Mononuclear cell (primary cell): Measurements from ENCODE around the gene TMEM248. TPM values are rescaled to one million over a fixed set of nuclear protein-coding genes. Genes with fewer than 3 reads are reported as not detected.
"Not testable (repeated sequence)": the region's sequence is repeated elsewhere in the genome, so short reads cannot be mapped to it uniquely, and the experiment has no call there.

Experiments
- H3K27me3 ChIP-seq: 2 replicates; pipeline ENCODE4 v1.6.0; 2011; ENCODE audit warnings: low read length, control low read depth; ENCODE audit not compliant: insufficient read depth
- H3K4me1 ChIP-seq: 2 replicates; pipeline ENCODE4 v1.5.1; 2011; ENCODE audit warnings: mild to moderate bottlenecking, low read length, control low read depth; ENCODE audit not compliant: insufficient read depth
- H3K4me3 ChIP-seq: 2 replicates; pipeline ENCODE4 v1.5.1; 2011; ENCODE audit warnings: mild to moderate bottlenecking, low read length, moderate library complexity
- H3K9me3 ChIP-seq: 2 replicates; pipeline ENCODE4 v1.5.1; 2011; ENCODE audit warnings: low read depth, mild to moderate bottlenecking, control low read depth, low read length
- total RNA-seq: library from RNA; depleted of rRNA; stranded (reverse); fragments of >200 nt; gene quantifications from one replicate; pipeline ENCODE4 v1.2.3, GENCODE V29; 2012

TMEM248 gene
- total RNA-seq, 1 donor = 82.9 TPM

DNA sequence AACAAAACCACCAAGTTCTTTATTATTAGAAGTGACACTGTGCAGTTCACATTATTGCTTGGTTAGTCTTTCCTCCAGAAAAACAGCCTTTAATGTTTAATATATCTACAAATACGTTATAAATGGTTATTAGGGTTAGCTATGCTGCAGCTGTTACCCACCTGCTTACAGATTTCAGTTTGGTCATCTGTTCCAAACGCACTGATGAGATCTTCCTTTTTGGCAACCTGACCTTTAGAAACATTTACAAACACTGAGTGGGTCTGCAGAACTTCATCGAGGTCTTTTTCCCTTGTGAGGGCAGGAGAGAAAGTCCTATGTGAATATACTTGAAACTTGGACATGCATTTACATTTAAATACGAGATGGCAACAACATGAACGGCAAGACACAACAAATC, 73.0 kb downstream of the TMEM248 start:
- not testable (repeated sequence) for H3K27me3 ChIP-seq, H3K9me3 ChIP-seq, H3K4me3 ChIP-seq
- peaks cover 13% of the 10 kb centered on the region for H3K4me1 ChIP-seq

DNA sequence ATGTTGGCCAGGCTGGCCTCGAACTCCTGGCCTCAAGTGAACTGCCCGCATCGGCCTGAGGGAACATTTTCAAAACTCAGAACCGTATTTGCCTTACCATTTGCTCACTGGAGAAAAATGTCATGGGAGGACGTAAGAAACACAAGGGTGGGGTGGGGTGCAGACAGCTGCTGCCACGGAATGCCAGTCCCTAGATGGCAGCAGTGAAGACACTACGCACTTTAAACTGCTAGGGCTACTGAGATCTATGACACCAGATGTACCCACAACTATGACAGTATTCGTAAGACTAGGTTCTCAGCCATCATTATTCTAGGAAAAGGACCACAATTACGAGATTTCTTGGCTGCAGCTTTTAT, 73.6 kb downstream of the TMEM248 start:
- Histone ChIP-seq H3K4me1 (peaks cover 13% of the 10 kb centered on the region), H3K4me3 (peak overlapping the region; percentile 54)
- not testable (repeated sequence) for H3K9me3 ChIP-seq, H3K27me3 ChIP-seq

DNA sequence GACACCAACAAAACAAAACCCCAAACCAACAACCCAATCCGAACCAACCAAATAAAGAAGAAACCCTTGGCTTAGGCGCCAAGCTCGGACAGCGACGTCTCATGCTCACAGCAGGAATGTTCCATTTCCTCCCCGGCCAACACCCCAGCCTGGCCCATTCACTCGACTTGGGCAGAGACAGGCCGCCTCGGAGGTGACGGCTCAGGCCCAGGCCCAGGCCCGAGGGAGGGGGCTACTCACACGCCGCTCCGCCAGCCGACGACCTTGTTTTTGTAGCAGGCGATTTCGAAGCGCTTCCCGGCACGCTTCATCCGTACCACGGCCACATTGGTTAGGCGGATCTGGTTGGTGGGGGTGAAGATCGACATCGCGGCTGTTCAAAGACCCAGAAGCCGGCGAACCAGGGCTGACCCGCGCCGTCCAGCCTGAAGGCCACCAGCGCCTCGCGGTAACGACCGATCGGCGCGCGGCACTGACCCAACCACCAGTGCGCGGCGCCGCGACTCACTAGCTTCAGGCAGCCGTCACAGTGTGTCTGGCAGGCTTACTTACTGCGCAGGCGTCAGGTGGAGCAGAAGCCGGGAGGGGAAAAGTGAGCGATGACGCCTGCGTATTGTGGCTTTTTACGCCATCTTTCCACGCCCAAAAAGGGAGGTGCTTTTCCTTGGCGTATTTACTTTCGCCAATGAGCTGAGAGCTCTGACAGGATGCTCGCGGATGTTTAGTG, 74.2 kb downstream of the TMEM248 start, which contains the start of gene SBDS:
Gene SBDS, minus strand, starts transcription at position 537 of the 727 bp plus-strand sequence. Its CDS starts 169 bp downstream, at position 368.
- peaks cover 13% of the 10 kb centered on the region for H3K4me1 ChIP-seq
- not testable (repeated sequence) for H3K9me3 ChIP-seq, H3K27me3 ChIP-seq
- H3K4me3 ChIP-seq = peak within 1 kb of the TSS; percentile 81

DNA sequence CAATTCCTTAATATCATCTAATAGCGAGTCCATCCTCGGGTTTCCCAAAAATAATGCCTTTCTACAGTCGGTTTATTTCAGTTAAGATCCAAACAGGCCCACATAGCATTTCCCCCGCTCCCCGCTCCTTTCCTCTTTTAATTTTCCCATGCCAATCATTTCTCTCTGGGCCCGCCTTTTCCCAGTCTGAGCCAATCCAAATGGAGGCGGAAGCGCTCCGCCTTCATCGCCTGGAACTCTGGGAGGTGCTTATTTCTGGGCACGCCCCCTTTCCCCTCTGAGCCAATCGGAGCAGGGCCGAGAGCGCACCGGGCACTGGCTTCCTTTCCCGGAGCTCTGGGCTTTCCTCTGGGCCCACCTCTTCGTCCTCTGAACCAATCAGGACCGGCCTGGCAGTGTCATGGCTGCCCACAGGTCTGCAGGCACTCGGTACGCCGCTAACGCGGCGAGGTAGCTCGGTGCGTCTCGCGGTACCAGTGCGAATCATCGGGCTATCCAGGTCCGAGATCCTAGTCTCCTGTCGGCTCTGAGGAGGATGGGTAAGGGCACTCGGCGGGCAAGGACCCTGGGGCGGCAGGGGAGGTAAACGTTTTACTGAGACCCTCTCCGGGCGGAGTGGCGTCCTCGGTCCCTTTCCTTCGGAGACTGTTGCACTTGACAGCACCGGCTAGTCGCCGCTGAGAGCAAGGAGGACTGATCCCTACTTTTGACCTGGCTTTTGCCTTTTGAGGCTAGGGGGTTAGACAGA, 75.6 kb downstream of the TMEM248 start, which contains the start of gene TYW1:
Gene TYW1, plus strand, starts transcription at position 390 of the 748 bp plus-strand sequence. Its CDS starts 146 bp downstream, at position 536.
- H3K27me3 ChIP-seq, H3K9me3 ChIP-seq: not testable (repeated sequence)
- peak within 1 kb of the TSS; percentile 81 for H3K4me3 ChIP-seq
- peaks cover 13% of the 10 kb centered on the region for H3K4me1 ChIP-seq

DNA sequence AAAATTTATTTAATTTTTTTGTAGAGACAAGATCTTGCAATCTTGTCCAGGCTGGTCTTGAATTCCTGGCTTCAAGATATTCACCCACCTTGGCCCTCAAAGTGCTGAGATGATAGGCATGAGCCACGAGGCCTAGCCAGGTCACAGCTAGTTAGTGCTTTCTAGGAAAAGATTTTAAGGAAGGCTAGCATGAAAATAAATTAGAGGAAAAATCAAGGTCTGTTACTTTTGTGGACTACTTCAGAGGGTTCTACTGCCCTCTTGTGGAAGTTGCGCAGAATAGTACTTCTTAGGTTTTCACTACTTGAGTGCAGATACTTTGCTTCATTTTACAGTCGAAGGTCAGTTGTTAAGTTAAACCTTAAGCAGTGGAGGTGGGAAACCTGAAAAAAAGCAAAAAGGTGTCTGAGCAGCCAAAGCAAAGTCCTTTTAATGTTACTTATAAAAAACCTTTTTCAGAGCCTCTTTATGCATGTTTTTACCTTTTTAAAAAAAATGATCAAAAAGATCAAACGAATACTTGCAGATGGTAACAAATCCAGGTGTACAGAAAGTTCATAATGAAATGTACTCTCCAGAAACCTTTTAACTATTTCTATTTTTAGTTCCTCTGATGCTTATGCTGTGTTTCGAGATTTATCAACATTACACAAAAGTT, 79.7 kb downstream of the TMEM248 start:
- not testable (repeated sequence) for H3K9me3 ChIP-seq, H3K4me3 ChIP-seq, H3K27me3 ChIP-seq, H3K4me1 ChIP-seq

DNA sequence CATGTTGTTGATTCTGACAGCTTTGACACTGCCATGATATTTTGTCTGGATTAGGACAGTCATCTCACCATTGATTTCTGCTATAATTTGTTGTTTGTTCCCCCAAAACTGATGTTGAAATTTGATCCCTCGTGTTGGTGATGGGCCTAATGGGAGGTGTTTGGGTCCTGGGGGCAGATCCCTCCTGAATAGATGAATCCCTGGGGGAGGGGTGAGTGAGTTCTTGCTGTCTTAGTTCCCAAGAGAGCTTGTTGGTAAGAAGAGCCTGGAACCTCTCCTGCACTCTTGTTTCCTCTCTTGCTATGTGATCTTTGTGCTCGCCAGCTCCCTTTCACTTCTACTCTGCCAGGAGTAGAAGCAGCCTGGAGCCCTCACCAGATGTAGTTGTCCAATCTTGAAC, 83.1 kb downstream of the TMEM248 start:
- not testable (repeated sequence) for H3K9me3 ChIP-seq, H3K27me3 ChIP-seq, H3K4me3 ChIP-seq, H3K4me1 ChIP-seq

DNA sequence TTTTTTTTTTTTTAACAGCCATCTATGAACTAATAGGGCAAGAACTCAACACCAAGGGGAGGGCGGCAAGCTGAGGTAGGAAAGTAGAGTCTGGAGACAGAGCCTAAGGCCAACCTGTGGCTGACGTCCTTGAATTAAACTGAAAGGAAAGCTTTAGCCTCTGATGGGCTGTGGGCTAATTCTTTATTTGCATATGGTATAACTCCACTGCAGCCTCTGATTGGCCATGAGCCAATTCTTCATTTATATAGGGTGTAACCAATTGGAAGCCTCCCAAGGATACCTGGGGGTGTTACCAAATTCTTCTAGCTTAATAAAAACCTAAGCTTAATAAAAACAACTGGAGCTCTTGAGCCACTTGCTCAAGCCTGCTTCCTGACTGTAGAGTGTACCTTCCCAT, 85.9 kb downstream of the TMEM248 start:
- Histone ChIP-seq H3K27me3 (no peaks in the 10 kb centered on the region), H3K9me3 (no peaks in the 10 kb centered on the region), H3K4me3 (no peak overlapping the region), H3K4me1 (no peaks in the 10 kb centered on the region)

Other genes starting within 250 kb of the TMEM248 start
- 52.8 TPM for gene RABGEF1, start 180.5 kb upstream of the TMEM248 start, total RNA-seq
- gene SBDS, start 74.4 kb downstream of the TMEM248 start, total RNA-seq = 174 TPM
- gene TYW1, start 75.6 kb downstream of the TMEM248 start, total RNA-seq = 17.4 TPM